ENCODE measurements around the gene ZNG1A.
"Not testable (repeated sequence)": the region's sequence is repeated elsewhere in the genome, so short reads cannot be mapped to it uniquely, and the experiment has no call there.

Gene ZNG1A

DNA sequence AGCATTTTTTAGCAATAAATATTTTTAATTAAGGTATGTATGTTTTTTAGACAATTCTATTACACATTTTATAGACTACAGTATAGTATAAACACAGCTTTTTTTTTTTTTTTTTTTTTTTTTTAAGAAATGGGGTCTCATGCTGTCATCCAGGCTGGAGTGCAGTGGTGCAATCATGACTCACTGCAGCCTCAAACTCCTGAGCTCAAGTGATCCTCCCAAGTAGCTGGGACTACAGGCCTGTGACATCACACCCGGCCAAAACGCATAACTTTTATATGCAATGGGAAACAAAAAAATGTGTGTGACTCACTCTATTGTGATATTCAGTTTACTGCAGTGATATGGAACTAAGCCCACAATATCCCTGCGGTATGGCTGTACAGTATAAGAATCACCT, 9.1 kb downstream of the ZNG1A start:
- FAIRE-seq = not testable (repeated sequence)

DNA sequence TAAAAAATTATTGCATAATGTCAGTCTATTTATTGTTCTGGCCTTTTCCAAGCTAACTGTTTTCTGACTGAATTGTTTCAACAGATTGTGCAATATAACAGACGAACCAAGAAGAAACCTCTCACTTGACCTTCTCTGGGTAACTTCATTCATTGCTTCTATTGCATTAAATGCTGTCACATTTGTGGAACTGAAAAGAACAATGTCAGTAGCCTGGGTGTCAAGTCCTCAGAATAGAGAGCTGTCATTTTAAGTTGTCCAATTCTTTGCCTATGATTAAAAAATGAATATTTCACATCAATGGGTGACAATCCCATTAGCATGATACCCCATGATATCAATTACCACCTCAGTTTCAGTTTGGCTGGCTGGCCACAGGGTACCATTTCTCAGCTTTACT, 19.0 kb downstream of the ZNG1A start:
- FAIRE-seq = not testable (repeated sequence)

DNA sequence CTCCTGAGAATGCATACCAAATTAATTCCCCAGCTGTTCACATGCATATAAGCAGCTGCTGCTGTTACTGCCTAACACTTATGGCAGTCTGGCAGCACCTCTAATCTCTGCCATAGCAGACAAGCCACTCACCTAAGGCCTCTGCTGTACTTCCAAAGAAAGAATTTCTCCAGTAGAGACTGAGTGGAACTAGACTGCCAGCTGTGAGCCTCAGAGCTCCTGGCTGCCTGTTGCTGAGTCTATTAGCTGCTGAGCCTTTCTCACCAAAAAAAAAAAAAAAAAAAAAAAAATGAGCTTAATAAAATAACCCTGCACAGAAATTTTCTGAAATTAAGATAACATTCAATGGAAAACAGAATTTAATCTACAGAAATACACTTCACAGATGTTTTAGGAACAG, 27.7 kb downstream of the ZNG1A start:
- not testable (repeated sequence) for FAIRE-seq

DNA sequence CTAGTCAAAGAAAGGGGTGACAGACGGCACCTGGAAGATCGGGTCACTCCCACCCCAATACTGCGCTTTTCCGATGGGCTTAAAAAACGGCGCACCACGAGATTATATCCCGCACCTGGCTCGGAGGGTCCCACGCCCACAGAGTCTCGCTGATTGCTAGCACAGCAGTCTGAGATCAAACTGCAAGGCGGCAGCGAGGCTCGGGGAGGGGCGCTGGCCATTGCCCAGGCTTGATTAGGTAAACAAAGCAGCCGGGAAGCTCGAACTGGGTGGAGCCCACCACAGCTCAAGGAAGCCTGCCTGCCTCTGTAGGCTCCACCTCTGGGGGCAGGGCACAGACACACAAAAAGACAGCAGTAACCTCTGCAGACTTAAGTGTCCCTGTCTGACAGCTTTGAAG, 39.0 kb downstream of the ZNG1A start:
- FAIRE-seq = not testable (repeated sequence)

DNA sequence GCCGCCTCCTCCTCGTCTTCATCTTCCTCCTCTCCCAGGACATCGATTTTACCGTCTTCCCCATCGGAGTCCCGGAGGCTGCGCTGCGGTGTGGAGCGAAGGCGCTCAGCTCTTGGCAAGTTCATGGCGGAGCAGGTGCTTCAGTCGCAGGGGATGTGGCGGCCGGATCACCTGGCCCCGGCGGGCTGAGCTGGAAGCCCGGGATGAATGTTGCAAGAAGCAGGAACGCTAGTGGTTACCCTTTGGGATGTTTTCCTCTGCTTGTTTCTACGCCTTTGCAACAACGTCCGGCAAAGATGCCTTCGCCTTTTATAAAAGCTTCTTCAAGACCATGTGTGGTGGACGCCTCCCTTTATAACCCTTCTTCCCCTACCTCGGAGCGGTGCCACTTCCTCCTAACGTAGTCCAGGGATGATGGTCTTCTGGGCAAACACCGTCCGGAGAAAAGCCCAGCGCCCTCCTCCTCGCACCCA, 60.8 kb downstream of the ZNG1A start, which contains the start of gene FOXD4:
Gene FOXD4 (minus strand): TSS at position 423 of the 473 bp plus-strand sequence. CDS start 298 bp downstream, at position 125.
- FAIRE-seq = not testable (repeated sequence)

DNA sequence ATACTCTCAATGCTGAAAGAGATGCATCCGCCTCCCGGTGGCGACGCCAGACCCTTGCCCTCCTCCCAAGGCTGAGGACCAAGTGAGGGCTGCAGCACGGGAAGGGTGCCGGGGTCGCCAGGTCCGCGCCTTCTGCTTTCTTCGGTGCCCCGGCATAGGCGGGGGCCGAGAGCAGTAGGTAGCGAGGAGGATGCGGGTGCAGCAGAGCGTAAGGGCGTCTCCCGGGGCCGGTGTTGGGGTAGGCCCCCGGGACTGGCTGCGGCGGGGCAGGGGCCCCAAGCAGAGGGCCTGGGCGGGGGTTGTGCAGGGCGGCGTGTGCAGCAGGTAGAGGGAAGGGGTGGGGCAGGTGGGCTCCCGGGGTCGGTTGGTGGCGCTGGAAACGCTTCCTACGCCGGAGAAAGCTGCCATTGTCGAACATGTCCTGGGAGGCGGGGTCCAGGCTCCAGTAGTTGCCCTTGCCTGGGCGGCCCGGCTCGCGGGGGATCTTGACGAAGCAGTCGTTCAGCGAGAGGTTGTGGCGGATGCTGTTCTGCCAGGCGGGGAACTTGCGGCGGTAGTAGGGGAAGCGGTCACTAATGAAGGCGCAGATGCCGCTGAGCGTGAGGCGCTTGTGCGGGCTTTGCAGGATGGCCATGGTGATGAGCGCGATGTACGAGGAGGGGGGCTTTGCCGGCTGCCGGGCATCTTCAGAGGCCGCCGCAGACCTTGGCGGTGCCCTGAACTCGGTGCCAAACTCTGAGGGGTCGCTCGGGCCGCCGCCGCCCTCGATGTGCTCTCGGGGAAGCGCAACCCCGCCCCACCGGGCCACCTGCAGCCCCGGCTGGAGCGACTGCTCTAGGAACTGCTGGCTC, 61.5 kb downstream of the ZNG1A start:
- FAIRE-seq = not testable (repeated sequence)

DNA sequence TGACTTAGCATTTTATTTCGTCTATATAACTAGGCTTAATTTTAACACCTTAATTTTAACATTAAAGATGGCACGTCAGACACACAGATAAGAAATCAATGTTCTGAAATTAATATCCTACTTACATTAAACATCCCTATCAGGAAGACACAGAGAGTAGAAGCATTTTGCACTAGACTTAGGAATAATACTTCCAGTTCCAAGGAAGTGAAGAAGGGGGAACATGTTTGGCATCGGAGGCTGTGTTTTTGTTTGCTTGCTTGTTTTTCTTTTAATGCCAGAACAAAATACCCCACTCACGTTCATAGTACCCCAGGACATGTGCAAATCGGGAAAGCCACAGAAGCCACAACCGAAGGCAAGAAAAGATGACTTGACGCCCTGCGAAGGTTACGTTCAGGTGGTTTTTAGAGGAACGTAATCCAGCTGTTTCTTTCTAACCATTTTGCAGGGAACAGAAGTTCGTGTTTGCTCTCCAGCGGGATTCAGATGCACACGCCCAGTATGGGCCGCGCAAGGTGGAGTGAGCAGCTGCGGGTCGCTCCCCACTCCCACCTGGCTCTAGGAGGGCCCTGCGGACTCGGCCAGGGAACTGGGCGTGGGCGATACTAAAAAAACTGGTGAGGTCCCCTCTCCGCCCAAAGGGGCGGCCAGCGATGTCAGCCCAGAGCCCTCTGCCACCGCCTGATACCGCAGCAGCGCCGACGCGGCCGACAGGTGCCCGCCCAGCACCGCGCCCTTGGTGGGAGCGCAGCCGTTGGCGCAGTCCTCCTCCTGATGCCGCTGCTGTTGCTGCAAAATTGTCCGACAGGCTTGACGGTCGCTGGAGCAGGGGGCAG, 62.4 kb downstream of the ZNG1A start:
- not testable (repeated sequence) for FAIRE-seq

DNA sequence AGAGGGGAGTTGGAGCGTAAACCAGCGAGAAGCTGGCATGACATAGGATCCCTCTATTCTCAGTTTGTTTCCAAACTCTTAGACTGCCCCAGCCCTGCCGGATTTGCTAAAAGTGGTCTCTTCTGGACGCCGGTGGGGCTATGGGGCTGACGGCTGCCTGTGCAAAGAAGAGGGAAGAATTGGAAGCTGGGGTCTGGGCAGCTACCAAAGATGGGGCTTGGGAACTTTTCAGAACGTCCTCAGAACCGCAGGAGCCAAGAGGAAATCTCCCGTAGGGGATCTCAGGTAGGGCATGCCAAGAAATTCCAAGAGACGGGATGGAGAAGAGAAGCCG, 63.8 kb downstream of the ZNG1A start:
- FAIRE-seq = not testable (repeated sequence)

DNA sequence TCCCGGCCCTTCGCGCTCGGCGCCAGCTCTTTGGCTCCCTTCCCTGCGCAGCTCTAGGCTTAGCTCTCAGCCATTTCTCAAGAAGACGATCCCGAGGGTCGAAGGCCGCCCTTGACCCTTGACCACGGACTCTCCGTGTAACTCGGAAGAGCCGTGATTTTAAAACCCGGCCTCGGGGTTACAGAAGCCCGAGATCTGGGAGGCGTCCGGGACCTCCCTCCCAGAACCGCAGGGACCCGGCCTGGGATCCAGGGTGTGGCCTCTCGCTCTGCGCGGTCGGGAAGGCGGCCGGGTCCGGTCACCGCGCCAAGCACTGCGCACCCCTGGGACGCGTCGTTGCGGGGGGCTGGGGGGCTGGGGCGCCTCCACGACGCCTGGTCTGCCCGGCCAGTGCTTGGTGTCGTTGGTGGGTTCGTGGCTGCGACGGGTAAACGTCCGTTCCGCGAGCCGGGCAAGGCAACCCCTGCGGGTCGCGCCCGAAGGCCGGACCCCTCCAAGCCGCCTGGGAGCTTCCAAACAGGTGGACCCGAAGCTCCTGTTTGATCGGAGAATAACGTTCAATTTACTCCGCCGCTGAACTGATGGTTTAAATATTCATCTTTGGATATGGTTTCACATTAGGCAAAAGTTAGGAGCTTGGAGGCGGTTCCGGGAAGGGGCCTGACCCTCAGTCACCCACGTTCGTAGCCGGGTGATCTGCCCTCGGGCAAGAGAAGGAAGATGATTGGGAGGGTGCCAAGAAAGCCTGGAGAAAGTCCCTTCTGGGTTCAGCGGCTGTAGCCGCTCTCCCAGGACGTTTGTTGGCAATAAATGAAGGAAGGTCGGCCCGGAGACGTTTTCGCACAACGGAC, 64.4 kb downstream of the ZNG1A start:
- not testable (repeated sequence) for FAIRE-seq

DNA sequence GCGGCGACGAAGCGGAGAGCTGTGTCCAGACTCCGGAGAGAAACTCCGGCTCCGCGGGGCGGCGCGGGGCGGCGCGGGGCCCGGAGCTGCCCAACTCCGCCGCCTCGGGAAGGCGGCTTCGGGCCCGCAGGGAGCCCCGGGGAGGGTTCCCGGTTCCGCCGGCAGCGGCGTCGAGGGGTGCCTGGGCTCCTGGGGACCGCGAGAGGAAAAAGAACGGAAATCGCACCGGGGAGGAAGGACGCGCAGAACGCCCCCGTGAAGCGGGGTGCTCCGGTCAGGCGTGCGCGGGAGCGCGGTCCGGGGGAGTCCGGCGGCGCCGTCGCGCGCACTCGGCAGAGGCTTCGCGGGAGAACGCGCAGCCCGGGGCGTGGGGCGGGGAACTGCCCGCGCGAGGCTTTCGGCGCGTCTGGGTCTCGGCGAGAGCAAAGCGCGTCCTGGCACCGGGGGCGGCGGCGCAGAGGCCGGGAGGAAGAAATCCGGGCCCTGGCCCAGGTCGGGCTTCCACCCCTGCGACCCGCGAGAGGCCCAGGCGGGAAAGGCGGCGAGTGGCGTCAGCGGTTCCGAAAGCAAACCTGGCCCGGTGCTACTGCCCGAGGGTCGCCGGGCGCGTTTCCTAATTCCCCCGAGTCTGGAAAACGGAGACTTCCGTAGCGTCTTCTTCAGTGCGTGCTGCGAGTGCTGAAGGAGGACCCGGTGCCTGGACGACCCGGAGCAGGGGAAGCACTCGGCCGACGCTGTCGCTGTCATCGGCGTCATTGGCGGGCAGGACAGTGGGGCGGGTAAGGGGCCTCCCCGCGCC, 65.2 kb downstream of the ZNG1A start:
- FAIRE-seq = not testable (repeated sequence)

DNA sequence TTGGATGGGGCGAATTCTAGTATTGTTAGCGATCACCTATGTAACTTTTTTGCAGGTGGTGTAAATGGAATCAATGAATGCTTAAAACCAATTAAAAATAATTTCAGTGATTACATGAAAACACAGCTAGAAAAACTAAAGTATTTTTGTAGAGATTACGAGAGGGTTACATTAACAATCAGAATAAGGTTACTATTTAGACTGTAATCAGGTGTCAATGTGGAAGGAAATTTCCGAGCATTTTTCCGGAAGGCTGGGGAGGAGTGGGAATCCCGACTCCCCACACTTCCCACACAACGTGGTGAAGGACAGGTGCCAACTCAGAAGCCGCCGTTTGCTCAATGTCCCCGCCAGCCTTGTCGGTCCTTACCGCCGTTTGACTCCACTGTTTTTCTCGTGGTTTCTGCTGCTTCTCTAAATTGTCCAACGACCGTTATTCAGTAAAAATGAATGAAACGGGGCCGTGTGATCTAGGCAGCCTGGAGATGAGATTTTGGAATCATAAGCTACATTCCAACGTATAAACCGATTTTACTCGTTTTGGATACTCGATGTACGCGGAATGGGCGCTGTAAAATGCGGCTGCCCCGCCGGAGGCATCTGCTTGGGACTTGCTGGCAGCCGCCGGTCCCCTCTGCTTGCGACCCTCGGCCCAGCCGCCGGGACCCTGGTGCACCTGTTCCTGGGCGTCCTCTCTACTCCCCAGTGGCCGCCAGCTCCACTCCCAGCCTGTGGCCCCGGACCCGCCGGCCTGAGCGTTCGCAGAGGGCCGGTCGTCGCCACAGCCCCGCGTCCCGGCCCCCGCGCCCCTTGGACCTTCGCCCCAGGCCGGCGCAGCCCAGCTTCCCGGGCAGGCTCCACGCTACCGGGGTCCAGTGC, 66.0 kb downstream of the ZNG1A start:
- FAIRE-seq = not testable (repeated sequence)

DNA sequence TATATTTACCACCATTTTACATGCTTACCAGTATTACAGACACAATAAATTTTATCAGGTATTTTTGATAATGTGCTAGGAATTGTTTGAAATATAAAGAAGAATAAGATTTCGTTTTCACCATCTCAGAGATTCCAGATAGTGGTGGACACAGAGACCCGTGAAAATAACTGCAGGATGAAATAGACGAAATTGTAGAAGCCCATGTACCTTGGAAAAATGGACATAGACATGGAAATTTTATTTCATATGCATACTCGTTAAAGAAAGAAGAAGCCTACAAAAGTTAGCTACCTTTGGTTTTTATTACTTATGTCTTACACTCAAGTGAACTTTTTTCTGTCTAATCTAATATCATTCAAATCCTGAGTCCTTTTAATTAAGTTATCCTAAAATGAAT, 68.2 kb downstream of the ZNG1A start:
- FAIRE-seq = not testable (repeated sequence)

DNA sequence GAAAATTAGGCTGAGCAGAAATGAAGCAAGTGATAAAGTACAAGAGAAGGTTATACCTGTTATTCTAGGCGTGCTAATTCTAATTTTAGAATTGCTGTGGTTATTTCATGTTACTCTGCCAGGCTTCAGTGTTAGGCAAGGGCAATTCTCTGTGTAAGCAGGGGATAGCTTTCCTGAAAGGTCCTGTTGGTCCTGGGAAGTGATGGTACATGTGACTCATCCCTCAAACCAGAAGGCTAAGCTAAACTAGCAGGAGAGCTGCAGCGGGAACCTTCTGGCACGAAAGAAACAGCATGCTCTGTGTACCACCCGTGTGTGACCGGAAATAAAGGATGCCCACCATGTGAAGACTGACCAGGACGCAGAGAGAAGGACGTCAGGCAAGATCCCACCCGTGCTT, 69.3 kb downstream of the ZNG1A start:
- not testable (repeated sequence) for FAIRE-seq

DNA sequence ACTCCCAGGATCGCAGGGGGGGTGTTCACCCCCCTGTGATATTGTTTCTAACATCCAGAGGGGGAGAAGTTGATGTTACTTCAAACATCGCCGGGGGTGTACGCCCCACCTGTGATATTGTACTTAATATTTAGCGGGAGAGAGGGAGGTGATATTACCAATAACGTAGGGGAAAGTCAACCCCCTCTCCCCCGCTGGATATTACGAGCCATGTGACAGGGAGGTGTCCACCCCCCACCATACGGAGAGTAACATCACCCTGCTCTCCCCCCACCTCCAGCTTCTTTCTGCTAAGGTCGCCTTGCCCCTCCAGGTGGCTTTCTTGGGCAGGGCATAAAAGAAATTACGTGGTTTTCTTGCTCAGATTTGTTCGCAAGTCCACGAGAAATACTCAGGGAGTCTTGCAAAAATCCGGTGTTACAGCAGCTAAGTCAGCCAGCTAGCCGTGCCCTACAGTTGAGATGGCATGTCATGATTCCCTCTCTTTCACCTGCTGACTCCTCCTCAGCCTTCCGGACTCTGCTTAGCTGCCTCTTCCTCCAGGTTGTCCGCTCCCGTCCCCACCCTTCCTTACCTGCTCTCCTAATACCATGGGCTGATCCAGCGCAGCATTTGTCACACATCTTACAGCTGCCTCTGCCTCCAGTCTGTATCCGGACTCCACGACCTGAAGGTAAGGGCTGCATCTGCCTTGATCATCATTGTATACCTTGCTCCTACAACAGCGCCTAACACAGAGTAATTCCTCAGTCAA, 69.9 kb downstream of the ZNG1A start:
- FAIRE-seq = not testable (repeated sequence)

DNA sequence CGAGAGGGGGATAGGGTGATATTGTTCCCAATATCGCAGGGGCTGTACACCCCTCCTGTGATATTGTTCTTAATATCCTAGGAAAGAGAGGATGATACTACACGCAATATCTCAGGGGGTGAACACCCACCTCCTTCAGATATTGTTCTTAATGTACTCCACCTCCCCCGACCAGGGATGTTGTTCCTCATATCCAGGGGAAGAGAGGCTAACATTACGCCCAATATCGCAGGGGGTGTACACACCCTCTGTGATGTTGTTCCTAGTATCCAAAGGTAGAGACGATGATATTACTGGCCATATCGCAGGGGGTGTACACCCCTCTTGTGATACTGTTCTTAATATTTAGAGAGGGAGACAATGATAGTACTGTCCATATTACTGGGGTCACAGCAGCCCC, 72.9 kb downstream of the ZNG1A start:
- FAIRE-seq = not testable (repeated sequence)

DNA sequence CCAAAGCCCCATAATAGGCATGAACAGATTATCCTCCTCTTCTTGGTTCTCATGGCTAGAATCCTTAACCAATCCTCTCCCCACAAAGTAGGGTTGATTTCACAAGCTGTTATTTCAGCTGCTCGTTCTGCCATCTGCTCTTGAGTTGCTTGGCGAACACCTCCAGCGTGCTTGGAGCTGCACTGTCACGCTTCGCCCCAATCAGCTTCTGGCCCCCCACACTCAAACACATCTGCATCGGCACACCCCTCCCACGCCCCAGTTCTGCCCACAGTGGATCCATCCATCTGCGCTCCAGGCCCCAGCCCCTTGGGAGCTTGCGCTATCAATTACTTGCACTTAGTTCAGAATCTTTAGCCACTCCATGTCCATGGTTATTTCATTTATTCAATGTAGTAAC, 78.4 kb downstream of the ZNG1A start:
- FAIRE-seq = not testable (repeated sequence)

DNA sequence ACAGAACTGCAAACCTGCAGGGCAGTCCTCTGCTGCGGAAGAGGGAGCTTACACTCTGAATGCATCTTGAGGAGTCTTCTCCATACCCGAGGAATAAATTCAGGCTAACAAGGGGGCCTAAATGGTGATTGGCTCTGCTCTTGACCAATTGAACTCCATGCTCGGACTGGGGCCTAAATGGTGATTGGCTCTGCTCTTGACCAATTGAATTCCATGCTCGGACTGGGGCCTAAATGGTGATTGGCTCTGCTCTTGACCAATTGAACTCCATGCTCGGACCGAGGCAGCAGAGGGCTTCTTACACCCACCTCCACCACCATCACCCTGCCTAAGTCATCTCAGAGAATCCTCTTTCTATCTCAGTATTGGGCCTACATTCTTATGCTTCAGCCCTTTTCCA, 79.0 kb downstream of the ZNG1A start:
- FAIRE-seq = not testable (repeated sequence)

DNA sequence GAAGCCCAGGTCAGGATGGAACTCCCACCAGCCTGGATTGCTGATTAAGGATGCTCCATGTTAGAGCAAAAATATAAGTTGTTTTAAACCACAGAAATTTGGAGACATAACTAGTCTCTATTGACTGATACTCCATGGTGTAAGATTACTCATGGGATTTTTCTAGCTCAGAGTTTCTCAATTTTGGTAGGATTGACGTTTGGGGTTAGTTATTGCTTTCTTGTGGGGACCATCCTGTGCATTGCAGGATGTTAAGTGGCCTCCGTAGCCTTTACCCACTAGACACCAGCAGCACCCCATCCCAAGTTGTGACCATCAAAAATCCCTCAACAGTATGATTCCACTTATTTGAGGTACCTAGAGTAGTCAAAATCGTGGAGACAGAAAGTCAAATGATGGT, 80.1 kb downstream of the ZNG1A start:
- not testable (repeated sequence) for FAIRE-seq

DNA sequence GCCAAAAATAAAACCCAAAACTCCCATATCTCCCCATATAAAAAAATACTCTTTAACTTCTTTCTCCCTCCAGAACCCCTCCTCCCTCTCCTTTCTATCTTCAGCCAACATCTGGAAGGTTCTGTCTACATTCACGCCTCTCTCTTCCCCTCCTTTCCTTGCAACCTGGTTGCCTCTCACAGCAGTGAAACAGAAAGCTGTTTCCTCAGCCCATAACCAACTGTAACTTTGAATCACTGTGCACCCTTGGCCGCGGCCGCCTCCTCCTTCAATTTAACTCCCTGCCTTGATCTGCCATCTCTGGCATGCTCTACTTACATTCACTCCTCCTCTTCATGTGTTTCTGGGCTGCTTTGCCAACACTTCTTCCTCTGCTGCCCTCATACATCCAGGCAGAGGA, 83.9 kb downstream of the ZNG1A start:
- FAIRE-seq = not testable (repeated sequence)

DNA sequence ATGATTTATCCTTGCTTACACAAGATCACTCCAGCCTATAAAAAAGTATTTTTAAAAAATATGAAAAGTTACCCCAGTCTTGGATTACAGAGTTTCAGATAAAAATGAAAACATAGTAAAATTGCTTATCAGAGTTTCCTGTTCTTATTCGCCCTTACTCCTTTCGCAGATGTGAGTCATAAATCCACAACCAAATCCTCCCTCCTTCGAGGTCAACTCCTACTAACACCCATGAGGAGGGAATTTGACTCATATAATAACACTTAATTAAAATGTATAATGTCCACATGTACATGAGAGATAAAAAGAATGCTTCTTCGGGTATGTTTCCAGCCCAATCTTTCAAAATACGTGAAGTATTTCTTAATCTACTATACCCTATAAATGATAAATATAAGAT, 84.5 kb downstream of the ZNG1A start:
- not testable (repeated sequence) for FAIRE-seq

Data from TTC549 (cell line).